Mesendoderm (in vitro differentiated cells): ENCODE measurements around the gene FAM83E.
"Not testable (repeated sequence)": the region's sequence is repeated elsewhere in the genome, so short reads cannot be mapped to it uniquely, and the experiment has no call there.

ENCODE experiments used
- DNase-seq: peaks from one replicate; pipeline ENCODE4 v3.0.0; 2013
- H2AK5ac ChIP-seq: 2 replicates; pipeline ENCODE4 v1.6.1; 2013; ENCODE audit warnings: low read length, inconsistent platforms
- H2BK120ac ChIP-seq: 2 replicates; pipeline ENCODE4 v1.6.1; 2013; ENCODE audit warnings: low read depth, mild to moderate bottlenecking, low read length, moderate library complexity, mixed read lengths
- H2BK15ac ChIP-seq: replicated peaks from 2 replicates; pipeline ENCODE4 v1.6.1; 2013; ENCODE audit warnings: low read depth, mild to moderate bottlenecking, moderate library complexity
- H2BK5ac ChIP-seq: 2 replicates; pipeline ENCODE4 v1.6.1; 2013; ENCODE audit warnings: low read length, inconsistent platforms
- H3K18ac ChIP-seq: 2 replicates; pipeline ENCODE4 v1.6.1; 2013; ENCODE audit warnings: mild to moderate bottlenecking, low read length, mixed read lengths
- H3K23ac ChIP-seq: one replicate; pipeline ENCODE4 v1.6.1; 2013; ENCODE audit warnings: low read length
- H3K27ac ChIP-seq: 2 replicates; pipeline ENCODE4 v1.5.1; 2013; ENCODE audit warnings: low read depth, mild to moderate bottlenecking, inconsistent platforms, low read length, moderate library complexity
- H3K27me3 ChIP-seq: 2 replicates; pipeline ENCODE4 v1.6.1; 2013; ENCODE audit warnings: low read length, control low read depth, mild to moderate bottlenecking, inconsistent platforms; ENCODE audit not compliant: insufficient read depth, poor library complexity
- H3K36me3 ChIP-seq: 2 replicates; pipeline ENCODE4 v1.6.1; 2013; ENCODE audit warnings: low read length, inconsistent platforms; ENCODE audit not compliant: control insufficient read depth, insufficient read depth
- H3K4ac ChIP-seq: one replicate; pipeline ENCODE4 v1.6.1; 2013; ENCODE audit warnings: low read depth, mild to moderate bottlenecking, low read length, moderate library complexity
- H3K4me1 ChIP-seq: 2 replicates; pipeline ENCODE4 v1.6.1; 2013; ENCODE audit warnings: low read depth, low read length, inconsistent platforms; ENCODE audit not compliant: control insufficient read depth
- H3K4me2 ChIP-seq: 2 replicates; pipeline ENCODE4 v1.6.1; 2013; ENCODE audit warnings: low read length
- H3K4me3 ChIP-seq: 2 replicates; pipeline ENCODE4 v1.5.1; 2013; ENCODE audit warnings: mild to moderate bottlenecking, low read length
- H3K56ac ChIP-seq: one replicate; pipeline ENCODE4 v1.6.1; 2013; ENCODE audit warnings: low read length
- H3K79me1 ChIP-seq: 2 replicates; pipeline ENCODE4 v1.6.1; 2013; ENCODE audit warnings: low read length, inconsistent platforms
- H3K79me2 ChIP-seq: 2 replicates; pipeline ENCODE4 v1.6.1; 2013; ENCODE audit warnings: mild to moderate bottlenecking, low read length; ENCODE audit not compliant: control insufficient read depth, insufficient read depth
- H3K9ac ChIP-seq: 2 replicates; pipeline ENCODE4 v1.6.1; 2013; ENCODE audit warnings: low read length, inconsistent platforms
- H4K5ac ChIP-seq: one replicate; pipeline ENCODE4 v1.6.1; 2013; ENCODE audit warnings: low read length
- H4K8ac ChIP-seq: one replicate; pipeline ENCODE4 v1.6.1; 2013; ENCODE audit warnings: low read depth, mild to moderate bottlenecking, control low read depth, low read length, moderate library complexity
- WGBS: extraction: QIAGEN DNeasy Blood & Tissue Kit; methylation state at CpG from one replicate; pipeline ENCODE4 v1.1.7; 2013; ENCODE audit warnings: low lambda C conversion rate, missing lambda C conversion rate; ENCODE audit not compliant: insufficient coverage; ENCODE audit errors: extremely low coverage; 5-methylcytosine and 5-hydroxymethylcytosine counted together

FAM83E gene

DNA sequence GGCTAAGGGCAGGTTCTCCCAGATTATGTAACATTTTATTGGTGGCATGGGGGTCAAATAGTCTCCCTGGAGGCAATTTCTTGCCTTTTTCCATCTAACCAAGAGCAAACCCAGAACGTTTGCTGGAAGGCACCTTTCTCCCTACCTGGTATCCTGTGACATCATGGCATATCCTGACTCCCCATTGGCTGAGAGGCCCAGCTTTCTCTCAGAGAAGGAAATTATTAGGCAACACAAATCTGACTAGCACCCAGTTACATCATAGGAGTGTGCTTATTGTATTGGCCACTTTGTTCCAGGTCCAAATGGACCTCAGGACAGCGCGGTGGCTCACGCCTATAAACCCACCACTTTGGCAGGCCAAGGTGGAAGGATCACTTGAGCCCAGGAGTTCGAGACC is 44.9 kb upstream of the FAM83E start:
- no peak for DNase-seq
- Histone ChIP-seq H3K23ac (no peak overlapping the region), H2BK15ac (no peak overlapping the region), H3K27ac (no peak overlapping the region), H2AK5ac (no peak overlapping the region), H3K79me1 (no peaks in the 10 kb centered on the region), H3K9ac (no peak overlapping the region), H4K5ac (no peak overlapping the region), H3K4me1 (peaks cover 5% of the 10 kb centered on the region), H3K18ac (no peak overlapping the region), H3K4ac (no peak overlapping the region), H4K8ac (no peak overlapping the region), H3K4me2 (no peak overlapping the region), H2BK5ac (no peak overlapping the region), H3K27me3 (no peaks in the 10 kb centered on the region), H3K79me2 (no peaks in the 10 kb centered on the region), H3K4me3 (no peak overlapping the region), H3K56ac (no peak overlapping the region), H2BK120ac (no peak overlapping the region), H3K36me3 (no peaks in the 10 kb centered on the region)
- whole genome bisulfite sequencing, result no CpG with 5 or more reads among the region's 5 CpGs

DNA sequence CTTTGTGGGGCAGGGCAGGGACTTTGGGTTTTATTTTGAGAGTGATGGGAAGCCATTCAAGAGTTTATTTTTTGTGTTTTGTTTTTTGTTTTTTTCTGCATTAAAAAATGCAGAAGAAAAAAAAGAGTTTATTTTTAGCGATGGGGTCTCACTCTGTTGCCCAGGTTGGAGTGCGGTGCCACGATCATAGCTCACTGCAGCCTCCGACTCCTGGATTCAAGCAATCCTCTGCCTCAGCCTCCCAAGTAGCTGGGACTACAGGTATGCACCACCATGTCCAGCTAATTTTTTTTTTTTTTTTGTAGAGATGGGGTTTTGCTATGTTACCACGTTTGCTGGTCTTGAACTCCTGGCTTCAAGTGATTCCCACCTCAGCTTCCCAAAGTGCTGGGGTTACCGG is 43.6 kb upstream of the FAM83E start:
- Histone ChIP-seq H3K4ac (no peak overlapping the region), H3K4me2 (no peak overlapping the region), H3K23ac (no peak overlapping the region), H3K4me1 (peaks cover 5% of the 10 kb centered on the region), H3K36me3 (no peaks in the 10 kb centered on the region), H3K9ac (no peak overlapping the region), H3K56ac (no peak overlapping the region), H2AK5ac (no peak overlapping the region), H3K79me2 (no peaks in the 10 kb centered on the region), H3K27me3 (no peaks in the 10 kb centered on the region), H3K27ac (no peak overlapping the region), H4K8ac (no peak overlapping the region), H2BK15ac (no peak overlapping the region), H3K79me1 (no peaks in the 10 kb centered on the region), H3K4me3 (no peak overlapping the region), H2BK5ac (no peak overlapping the region), H4K5ac (no peak overlapping the region), H2BK120ac (no peak overlapping the region), H3K18ac (no peak overlapping the region)
- WGBS, result no CpG with 5 or more reads among the region's 6 CpGs
- no peak for DNase-seq

DNA sequence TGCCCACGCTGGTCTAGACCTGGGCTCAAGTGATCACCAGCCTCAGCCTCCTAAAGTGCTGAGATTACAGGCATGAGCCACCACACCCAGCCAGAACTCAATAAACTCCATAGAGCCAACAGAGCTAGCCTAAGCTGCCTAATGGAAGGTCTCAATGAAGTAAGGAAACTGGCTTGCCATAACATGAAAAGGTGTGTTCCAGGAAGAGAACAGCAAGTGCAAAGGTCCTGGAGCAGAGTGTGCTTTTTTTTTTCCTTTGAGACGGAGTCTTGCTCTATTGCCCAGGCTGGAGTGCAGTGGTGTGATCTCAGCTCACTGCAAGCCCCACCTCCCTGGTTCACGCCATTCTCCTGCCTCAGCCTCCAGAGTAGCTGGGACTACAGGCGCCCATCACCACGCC is 43.0 kb upstream of the FAM83E start:
- not testable (repeated sequence) for H2BK120ac ChIP-seq, H3K79me2 ChIP-seq, H3K4ac ChIP-seq, H2AK5ac ChIP-seq, H3K56ac ChIP-seq, H3K4me3 ChIP-seq, H3K36me3 ChIP-seq, H3K27ac ChIP-seq, H2BK5ac ChIP-seq, H3K27me3 ChIP-seq, H4K5ac ChIP-seq, H3K79me1 ChIP-seq, H2BK15ac ChIP-seq, H3K23ac ChIP-seq, H3K4me1 ChIP-seq, H3K4me2 ChIP-seq, H4K8ac ChIP-seq, DNase-seq, H3K18ac ChIP-seq, H3K9ac ChIP-seq
- no CpG with 5 or more reads among the region's 5 CpGs for WGBS

DNA sequence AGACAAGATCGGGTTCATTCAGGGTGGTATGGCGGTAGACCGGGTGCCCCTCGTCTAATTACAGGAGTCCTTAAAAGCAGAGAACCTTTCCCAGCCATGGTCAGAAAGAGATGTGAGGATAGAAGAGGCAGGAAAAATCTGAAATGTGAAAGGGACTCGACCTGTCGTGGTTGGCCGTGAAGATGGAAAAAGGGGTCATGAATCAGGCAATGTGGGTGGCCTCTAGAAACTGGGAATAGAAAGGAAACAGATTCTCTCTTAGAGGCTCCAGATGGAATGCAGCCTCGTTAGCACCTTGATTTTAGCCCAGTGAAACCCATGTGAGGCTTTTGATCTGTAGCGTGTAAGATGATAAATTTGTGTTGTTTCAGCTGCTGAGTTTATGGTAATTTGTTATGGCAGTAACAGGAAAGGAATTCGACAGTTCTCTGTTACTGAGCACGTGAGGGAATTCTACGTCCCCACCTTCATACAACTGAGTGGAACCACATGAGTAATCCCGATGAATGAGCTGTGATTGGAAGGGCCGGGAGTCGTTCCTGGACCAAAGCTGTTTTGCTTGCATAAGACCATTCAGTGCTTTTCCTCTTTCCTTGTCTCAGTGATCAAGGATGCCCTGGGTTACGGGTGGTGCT is 42.1 kb upstream of the FAM83E start:
- no peaks in the 10 kb centered on the region for H3K36me3 ChIP-seq
- H3K9ac ChIP-seq, result no peak overlapping the region
- H3K56ac ChIP-seq, result peak overlapping the region; percentile 47
- no CpG with 5 or more reads among the region's 16 CpGs for WGBS
- H4K8ac ChIP-seq, result no peak overlapping the region
- no peaks in the 10 kb centered on the region for H3K79me2 ChIP-seq
- H3K4me2 ChIP-seq, result no peak overlapping the region
- no peak overlapping the region for H3K4ac ChIP-seq
- no peak overlapping the region for H4K5ac ChIP-seq
- H3K79me1 ChIP-seq, result no peaks in the 10 kb centered on the region
- H3K18ac ChIP-seq, result no peak overlapping the region
- no peaks in the 10 kb centered on the region for H3K27me3 ChIP-seq
- peaks cover 5% of the 10 kb centered on the region for H3K4me1 ChIP-seq
- no peak overlapping the region for H2AK5ac ChIP-seq
- no peak overlapping the region for H2BK5ac ChIP-seq
- no peak overlapping the region for H3K27ac ChIP-seq
- peak; percentile 87 for DNase-seq
- no peak overlapping the region for H3K4me3 ChIP-seq
- no peak overlapping the region for H2BK120ac ChIP-seq
- H2BK15ac ChIP-seq, result no peak overlapping the region
- H3K23ac ChIP-seq, result no peak overlapping the region

DNA sequence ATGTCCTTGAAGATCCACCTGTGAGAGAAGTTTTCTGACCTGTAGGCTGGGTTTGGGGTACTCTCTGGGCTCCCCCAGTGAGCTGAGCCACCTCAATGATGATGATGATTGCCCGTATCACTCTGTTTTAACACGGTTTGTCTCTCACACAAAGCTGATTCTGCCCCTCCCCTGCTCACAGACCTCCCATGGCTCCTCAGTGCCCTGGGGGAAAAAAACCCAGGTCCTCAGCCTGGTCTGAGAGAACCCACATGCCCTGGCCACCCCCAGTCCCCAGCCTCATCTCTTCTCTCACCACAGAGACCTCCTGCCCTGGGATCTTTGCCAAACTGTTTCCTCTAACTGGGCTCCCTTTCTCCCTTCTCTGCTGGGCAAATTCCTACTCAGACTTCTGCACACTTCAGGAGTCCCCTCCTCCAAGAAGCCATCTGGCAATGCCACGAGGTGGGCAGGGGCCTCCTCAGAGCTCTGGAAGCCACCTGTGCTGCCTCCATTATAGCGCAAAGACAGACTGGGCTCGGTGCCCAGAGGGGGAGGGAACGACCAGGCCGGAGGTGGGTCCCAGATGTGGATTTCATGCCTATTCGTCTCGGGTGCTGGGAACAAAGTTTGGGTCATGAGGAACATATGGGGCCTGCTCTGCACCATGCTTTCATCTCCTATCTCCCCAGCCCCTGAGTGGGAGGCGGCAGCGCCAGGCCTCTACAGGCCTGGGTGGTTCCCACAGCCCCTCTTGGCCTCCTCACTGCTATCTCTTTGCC is 39.6 kb upstream of the FAM83E start:
- no peak overlapping the region for H3K4me3 ChIP-seq
- H2BK120ac ChIP-seq, result no peak overlapping the region
- H3K4me1 ChIP-seq, result peaks cover 5% of the 10 kb centered on the region
- H3K27ac ChIP-seq, result no peak overlapping the region
- WGBS, result no CpG with 5 or more reads among the region's 11 CpGs
- no peak overlapping the region for H3K23ac ChIP-seq
- H4K5ac ChIP-seq, result no peak overlapping the region
- H3K36me3 ChIP-seq, result no peaks in the 10 kb centered on the region
- no peak overlapping the region for H2AK5ac ChIP-seq
- no peak overlapping the region for H3K18ac ChIP-seq
- no peak overlapping the region for H2BK15ac ChIP-seq
- H3K27me3 ChIP-seq, result no peaks in the 10 kb centered on the region
- H3K56ac ChIP-seq, result no peak overlapping the region
- DNase-seq, result no peak
- no peak overlapping the region for H3K4me2 ChIP-seq
- no peak overlapping the region for H4K8ac ChIP-seq
- no peaks in the 10 kb centered on the region for H3K79me2 ChIP-seq
- no peak overlapping the region for H3K9ac ChIP-seq
- H3K79me1 ChIP-seq, result no peaks in the 10 kb centered on the region
- H3K4ac ChIP-seq, result no peak overlapping the region
- H2BK5ac ChIP-seq, result no peak overlapping the region

DNA sequence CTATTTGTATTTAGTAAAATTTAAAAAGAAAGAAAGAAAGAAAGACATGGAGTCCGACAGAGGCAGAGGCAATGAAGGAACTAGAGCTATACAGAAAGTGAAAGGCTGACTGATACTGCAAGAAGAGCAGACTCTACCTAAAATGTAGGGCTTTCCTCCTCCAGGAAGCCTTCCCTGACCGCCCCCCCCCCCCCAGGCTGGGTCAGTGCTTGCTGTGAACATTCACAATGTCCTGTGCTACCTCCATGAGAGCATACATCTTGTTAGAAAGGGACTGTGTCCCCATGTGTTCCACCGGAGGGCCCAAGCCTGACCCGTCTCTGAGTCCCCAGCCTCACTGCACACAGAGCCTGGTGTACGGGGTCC is 36.8 kb upstream of the FAM83E start:
- no peak overlapping the region for H2AK5ac ChIP-seq
- no peak overlapping the region for H3K23ac ChIP-seq
- H3K4me3 ChIP-seq, result no peak overlapping the region
- H3K18ac ChIP-seq, result no peak overlapping the region
- H3K9ac ChIP-seq, result no peak overlapping the region
- no peak overlapping the region for H3K27ac ChIP-seq
- no CpG with 5 or more reads among the region's 5 CpGs for WGBS
- no peaks in the 10 kb centered on the region for H3K79me1 ChIP-seq
- no peak overlapping the region for H3K4me2 ChIP-seq
- H3K36me3 ChIP-seq, result no peaks in the 10 kb centered on the region
- H3K79me2 ChIP-seq, result no peaks in the 10 kb centered on the region
- H3K27me3 ChIP-seq, result no peaks in the 10 kb centered on the region
- H2BK5ac ChIP-seq, result no peak overlapping the region
- no peak overlapping the region for H4K8ac ChIP-seq
- no peak overlapping the region for H2BK120ac ChIP-seq
- DNase-seq, result no peak
- H4K5ac ChIP-seq, result no peak overlapping the region
- H3K4me1 ChIP-seq, result no peaks in the 10 kb centered on the region
- H3K4ac ChIP-seq, result no peak overlapping the region
- no peak overlapping the region for H2BK15ac ChIP-seq
- H3K56ac ChIP-seq, result no peak overlapping the region
